ELF-1 (cell line): ENCODE data around the gene NPIPB13.
"Not testable (repeated sequence)": the region's sequence is repeated elsewhere in the genome, so short reads cannot be mapped to it uniquely, and the experiment has no call there.

ENCODE experiments used
- DNase-seq: peaks from one replicate; pipeline ENCODE4 v3.0.0-alpha.2; 2016; ENCODE audit warnings: low read depth, low spot score

The NPIPB13 gene

DNA sequence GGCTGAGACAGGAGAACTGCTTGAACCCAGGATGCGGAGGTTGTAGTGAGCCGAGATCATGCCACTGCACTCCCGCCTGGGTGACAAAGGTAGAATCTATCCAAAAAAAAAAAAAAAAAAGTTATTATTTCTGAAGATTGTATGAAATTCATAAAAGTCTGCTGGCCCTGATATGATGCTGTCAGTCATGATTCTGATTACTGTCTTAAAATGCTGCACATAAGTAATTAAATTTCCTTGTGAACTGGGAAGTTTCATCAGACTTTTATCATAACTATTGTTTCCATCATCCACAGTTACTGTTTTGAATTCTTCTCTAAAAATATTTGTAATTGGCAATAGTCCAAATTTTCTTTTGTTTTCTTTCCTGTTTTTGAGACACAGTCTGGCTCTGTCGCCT, at the start of gene NPIPB13:
TSS of gene NPIPB13 (minus strand) at position 101 of the 400 bp plus-strand sequence. CDS start 2,906 bp downstream, outside the sequence.
- not testable (repeated sequence) for DNase-seq

- DNase-seq: not testable (repeated sequence)
Measured at GRCh38 chr16:30282357-30282756, 34.1 kb upstream of the NPIPB13 start.

DNA sequence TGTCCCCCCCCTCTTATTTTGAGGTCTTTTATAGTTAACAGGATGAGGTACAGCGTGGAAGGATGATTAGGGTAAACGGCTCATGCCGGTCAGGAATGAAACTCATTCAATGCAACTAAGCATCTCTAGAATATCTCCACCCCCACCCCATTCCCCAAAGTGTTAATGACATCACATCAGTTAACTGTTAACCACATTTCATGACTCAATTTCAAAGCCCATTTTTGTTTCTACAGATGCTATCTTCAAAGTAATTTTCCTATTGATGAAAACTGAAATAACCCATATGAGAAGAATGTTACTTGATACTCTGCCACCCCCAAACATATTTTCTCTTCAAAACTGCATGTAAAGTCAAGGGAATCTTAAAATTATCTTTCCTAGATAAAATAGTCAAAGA, 30.2 kb upstream of the NPIPB13 start:
- DNase-seq: not testable (repeated sequence)

- DNase-seq: not testable (repeated sequence)
Measured at GRCh38 chr16:30217082-30217481, 31.2 kb downstream of the NPIPB13 start.

GRCh38 chr16:30211414-30211813, 36.9 kb downstream of the NPIPB13 start:
- DNase-seq: not testable (repeated sequence)

GRCh38 chr16:30209032-30209431, 39.2 kb downstream of the NPIPB13 start:
- DNase-seq: not testable (repeated sequence)

- not testable (repeated sequence) for DNase-seq
Measured at GRCh38 chr16:30207063-30207704, 41.1 kb downstream of the NPIPB13 start.

DNA sequence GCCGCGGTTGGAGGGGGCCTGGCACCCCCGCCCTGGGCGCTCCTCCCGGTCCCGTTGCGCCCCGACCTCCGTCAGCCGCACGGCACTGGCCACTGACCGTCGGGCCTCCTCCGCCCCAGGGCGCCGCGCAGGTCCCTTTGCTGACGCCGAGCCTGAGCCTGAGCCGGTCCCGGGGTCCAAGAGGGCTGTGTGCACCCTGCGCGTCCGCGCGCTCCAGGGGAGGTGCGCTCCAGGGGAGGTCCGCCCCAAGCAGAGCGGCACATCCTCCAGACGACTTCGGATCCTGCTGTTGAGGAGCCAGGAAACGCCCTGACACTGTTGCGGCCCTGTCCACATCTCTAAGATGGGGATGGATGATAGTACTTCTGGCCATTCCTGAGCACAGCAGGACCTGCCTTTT, 42.0 kb downstream of the NPIPB13 start:
- DNase-seq: not testable (repeated sequence)

DNA sequence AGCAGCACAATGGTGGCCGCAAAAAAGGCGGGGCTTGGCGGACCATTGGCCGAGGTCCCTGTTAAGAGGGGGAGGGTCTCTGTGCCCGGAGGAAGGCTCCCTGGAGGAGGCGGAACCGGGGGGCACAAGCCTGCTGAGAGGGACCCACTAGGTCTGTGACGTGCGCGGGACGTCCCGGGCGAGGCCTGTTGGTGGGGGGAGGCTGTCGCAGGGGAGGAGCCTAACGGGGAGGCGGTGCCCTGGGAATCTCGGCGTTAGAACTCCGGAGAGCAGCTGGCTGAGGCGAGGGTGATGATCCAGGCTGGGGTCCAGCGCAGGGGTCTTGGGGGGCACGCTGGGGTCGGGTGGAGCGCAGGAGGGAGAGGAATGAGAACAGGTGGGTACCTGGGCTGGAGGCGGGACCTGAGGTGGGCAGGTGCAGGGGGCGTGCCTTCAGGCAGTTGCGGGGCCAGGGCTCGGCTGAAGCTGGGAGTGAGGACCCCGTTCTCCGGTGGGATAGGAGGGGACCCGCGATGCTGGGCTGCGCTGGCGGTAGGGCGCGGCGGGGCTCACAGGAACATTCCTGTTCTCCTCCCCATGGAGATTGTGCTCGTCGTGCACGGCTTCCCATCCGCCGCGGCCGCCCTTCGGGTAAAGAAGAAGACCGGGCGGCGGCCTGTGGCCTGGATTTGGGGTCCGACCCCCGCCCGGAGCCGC, 42.6 kb downstream of the NPIPB13 start:
- DNase-seq: not testable (repeated sequence)

- not testable (repeated sequence) for DNase-seq
Measured at GRCh38 chr16:30199608-30200343, 48.5 kb downstream of the NPIPB13 start.

GRCh38 chr16:30199049-30199448, 49.2 kb downstream of the NPIPB13 start, which contains the start of gene SULT1A3:
SULT1A3 (plus strand) TSS chr16:30199255; CDS start chr16:30200729, 1,474 bp downstream.
- DNase-seq: not testable (repeated sequence)
